DOHH2 (cell line): ENCODE data around the gene CACNA2D3.

Experiments used
- H3F3A ChIP-seq: fragments of 200-600 bp; sonication (generic), shearing (Covaris generic); 2 replicates; pipeline ENCODE4 v1.6.0; 2016; ENCODE audit warnings: antibody characterized with exemption, mild to moderate bottlenecking; ENCODE audit not compliant: control insufficient read depth, insufficient read depth
- H3K27ac ChIP-seq: fragments of 200-600 bp; sonication (generic); 2 replicates; pipeline ENCODE4 v1.5.1; 2014; ENCODE audit warnings: low read depth, mild to moderate bottlenecking, low read length, moderate library complexity
- H3K27me3 ChIP-seq: fragments of 200-600 bp; sonication (generic); 2 replicates; pipeline ENCODE4 v1.6.1; 2014; ENCODE audit warnings: mild to moderate bottlenecking, low read length, mixed read lengths; ENCODE audit not compliant: control insufficient read depth
- H3K36me3 ChIP-seq: fragments of 200-600 bp; sonication (generic); 2 replicates; pipeline ENCODE4 v1.6.1; 2014; ENCODE audit warnings: mild to moderate bottlenecking, low read length, moderate library complexity, mixed read lengths; ENCODE audit not compliant: control insufficient read depth
- H3K4me1 ChIP-seq: fragments of 200-600 bp; sonication (generic); 2 replicates; pipeline ENCODE4 v1.6.1; 2014; ENCODE audit warnings: mild to moderate bottlenecking, low read length, mixed read lengths; ENCODE audit not compliant: control insufficient read depth
- H3K4me2 ChIP-seq: fragments of 200-600 bp; sonication (generic); 2 replicates; pipeline ENCODE4 v1.6.0; 2014; ENCODE audit warnings: mild to moderate bottlenecking, low read length, moderate library complexity
- H3K4me3 ChIP-seq: fragments of 200-600 bp; sonication (generic); 2 replicates; pipeline ENCODE4 v1.5.1; 2014; ENCODE audit warnings: mild to moderate bottlenecking, low read length, mixed read lengths
- H3K79me2 ChIP-seq: fragments of 200-600 bp; sonication (generic); 2 replicates; pipeline ENCODE4 v1.6.1; 2014; ENCODE audit warnings: mild to moderate bottlenecking, low read length, mixed read lengths; ENCODE audit not compliant: control insufficient read depth
- H3K9me2 ChIP-seq: fragments of 200-600 bp; sonication (generic); replicated peaks from 2 replicates; pipeline ENCODE4 v1.6.1; 2014; ENCODE audit warnings: mild to moderate bottlenecking, low read length, mixed read lengths; ENCODE audit not compliant: control insufficient read depth
- H3K9me3 ChIP-seq: fragments of 200-600 bp; sonication (generic); 2 replicates; pipeline ENCODE4 v1.6.1; 2014; ENCODE audit warnings: antibody characterized with exemption, low read length, mixed read lengths; ENCODE audit not compliant: control insufficient read depth, insufficient read depth
- H4K20me1 ChIP-seq: fragments of 200-600 bp; sonication (generic); 2 replicates; pipeline ENCODE4 v1.6.0; 2014; ENCODE audit warnings: low read depth, mild to moderate bottlenecking, antibody characterized with exemption, low read length, moderate library complexity; ENCODE audit not compliant: control insufficient read depth, insufficient read depth
- EZH2phosphoT487 ChIP-seq: fragments of 200-600 bp; sonication (generic); IDR thresholded peaks from 2 replicates; pipeline ENCODE4 v1.6.1; 2017; ENCODE audit warnings: borderline replicate concordance, mild to moderate bottlenecking, antibody characterized with exemption, low read length, moderate library complexity, mixed read lengths
- TF ChIP-seq, protein P1 (sequence below): fragments of 200-600 bp; sonication (generic); IDR thresholded peaks from one replicate; pipeline ENCODE4 v1.5.1; 2014; ENCODE audit warnings: antibody characterized with exemption, mild to moderate bottlenecking, low read depth, low read length; ENCODE audit not compliant: poor library complexity, severe bottlenecking

The CACNA2D3 gene

DNA sequence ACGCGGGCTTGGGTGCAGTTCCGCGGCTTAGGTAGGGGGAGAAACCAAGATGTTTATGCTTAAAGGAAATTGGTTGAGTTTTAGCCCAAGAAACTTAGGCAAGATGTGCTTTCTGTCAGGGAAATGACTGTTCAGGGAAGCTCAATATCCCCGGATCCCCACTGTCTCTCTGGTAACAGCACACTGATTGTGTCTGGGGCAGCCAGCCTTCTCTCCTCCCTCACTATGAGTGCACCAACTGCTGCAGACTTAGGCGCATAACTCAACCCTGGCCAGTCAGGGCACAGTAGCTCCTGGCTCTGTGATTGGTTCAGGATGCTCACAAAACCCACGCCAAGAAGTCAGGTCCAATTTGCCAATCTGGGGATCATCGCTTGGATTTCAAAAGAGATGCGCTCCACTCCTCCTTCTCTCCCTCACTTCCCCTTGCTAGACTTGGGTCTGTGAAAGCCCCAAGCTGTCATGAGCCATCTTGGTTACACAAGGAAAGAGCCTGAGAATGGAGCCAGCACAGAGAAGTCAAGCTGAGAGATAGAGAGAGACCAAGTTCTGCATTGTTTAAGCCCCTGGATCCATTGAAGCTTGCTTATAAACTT, 42.5 kb upstream of the CACNA2D3 start:
- Histone ChIP-seq H3K79me2 (no peaks in the 10 kb centered on the region), H4K20me1 (no peaks in the 10 kb centered on the region), H3K27me3 (no peaks in the 10 kb centered on the region), H3K4me2 (no peak overlapping the region), H3K9me3 (no peaks in the 10 kb centered on the region), H3K36me3 (no peaks in the 10 kb centered on the region), H3F3A (no peaks in the 10 kb centered on the region), H3K9me2 (no peaks in the 10 kb centered on the region), H3K27ac (no peak overlapping the region), H3K4me3 (no peak overlapping the region), H3K4me1 (no peaks in the 10 kb centered on the region)
- no peak for TF ChIP-seq EZH2phosphoT487
- TF ChIP-seq, protein P1, sequence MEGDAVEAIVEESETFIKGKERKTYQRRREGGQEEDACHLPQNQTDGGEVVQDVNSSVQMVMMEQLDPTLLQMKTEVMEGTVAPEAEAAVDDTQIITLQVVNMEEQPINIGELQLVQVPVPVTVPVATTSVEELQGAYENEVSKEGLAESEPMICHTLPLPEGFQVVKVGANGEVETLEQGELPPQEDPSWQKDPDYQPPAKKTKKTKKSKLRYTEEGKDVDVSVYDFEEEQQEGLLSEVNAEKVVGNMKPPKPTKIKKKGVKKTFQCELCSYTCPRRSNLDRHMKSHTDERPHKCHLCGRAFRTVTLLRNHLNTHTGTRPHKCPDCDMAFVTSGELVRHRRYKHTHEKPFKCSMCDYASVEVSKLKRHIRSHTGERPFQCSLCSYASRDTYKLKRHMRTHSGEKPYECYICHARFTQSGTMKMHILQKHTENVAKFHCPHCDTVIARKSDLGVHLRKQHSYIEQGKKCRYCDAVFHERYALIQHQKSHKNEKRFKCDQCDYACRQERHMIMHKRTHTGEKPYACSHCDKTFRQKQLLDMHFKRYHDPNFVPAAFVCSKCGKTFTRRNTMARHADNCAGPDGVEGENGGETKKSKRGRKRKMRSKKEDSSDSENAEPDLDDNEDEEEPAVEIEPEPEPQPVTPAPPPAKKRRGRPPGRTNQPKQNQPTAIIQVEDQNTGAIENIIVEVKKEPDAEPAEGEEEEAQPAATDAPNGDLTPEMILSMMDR: no peak

DNA sequence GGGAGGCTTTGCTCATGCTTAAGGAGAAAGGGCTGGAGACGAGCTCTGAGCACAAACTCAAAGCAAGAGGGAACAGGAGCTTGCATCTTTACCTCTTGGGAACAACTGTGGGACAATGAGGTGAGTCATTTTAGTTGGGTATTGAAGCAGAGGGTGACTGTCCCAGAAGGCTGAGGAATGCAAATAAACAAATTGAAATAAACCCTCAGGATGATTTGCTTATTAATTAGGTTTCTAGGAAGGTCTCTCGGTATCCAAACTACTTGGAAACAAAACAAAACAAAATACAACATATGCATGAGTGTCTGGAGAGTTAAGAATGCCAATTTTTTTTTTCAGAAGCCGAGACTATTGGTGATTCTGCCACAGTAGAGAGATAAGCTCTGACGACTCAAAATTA, 38.4 kb upstream of the CACNA2D3 start:
- no peak overlapping the region for H3K27ac ChIP-seq
- H3K4me3 ChIP-seq: no peak overlapping the region
- H3K79me2 ChIP-seq: no peaks in the 10 kb centered on the region
- H3K9me2 ChIP-seq: no peaks in the 10 kb centered on the region
- H3K27me3 ChIP-seq: no peaks in the 10 kb centered on the region
- H3F3A ChIP-seq: no peaks in the 10 kb centered on the region
- H3K4me1 ChIP-seq: no peaks in the 10 kb centered on the region
- TF ChIP-seq EZH2phosphoT487: no peak
- TF ChIP-seq, protein P1: no peak
- H3K36me3 ChIP-seq: no peaks in the 10 kb centered on the region
- no peaks in the 10 kb centered on the region for H4K20me1 ChIP-seq
- H3K4me2 ChIP-seq: no peak overlapping the region
- no peaks in the 10 kb centered on the region for H3K9me3 ChIP-seq

DNA sequence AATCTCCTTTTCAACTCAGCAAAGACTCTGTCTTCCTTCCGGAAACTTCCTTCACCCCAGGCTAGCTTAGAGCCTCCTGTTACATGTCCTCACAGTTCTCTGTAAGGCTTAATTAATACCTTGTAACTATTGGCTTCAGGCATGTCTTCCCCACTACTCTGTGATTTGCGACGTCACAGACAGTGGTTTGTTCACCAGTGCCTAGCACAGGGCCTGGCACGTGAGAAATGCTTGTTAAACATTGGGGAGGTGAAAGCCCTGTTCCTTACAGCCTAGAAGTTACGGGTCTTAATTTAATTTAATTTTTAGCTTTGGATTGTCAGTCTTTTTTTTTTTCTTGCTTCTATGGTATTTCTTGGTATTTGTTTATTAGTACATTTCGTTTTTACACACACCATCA, 36.4 kb upstream of the CACNA2D3 start:
- Histone ChIP-seq H3K9me2 (no peaks in the 10 kb centered on the region), H3K79me2 (no peaks in the 10 kb centered on the region), H3K4me1 (no peaks in the 10 kb centered on the region), H3K4me2 (no peak overlapping the region), H4K20me1 (no peaks in the 10 kb centered on the region), H3K4me3 (no peak overlapping the region), H3K36me3 (no peaks in the 10 kb centered on the region), H3K27me3 (no peaks in the 10 kb centered on the region), H3K9me3 (no peaks in the 10 kb centered on the region), H3F3A (no peaks in the 10 kb centered on the region), H3K27ac (no peak overlapping the region)
- TF ChIP-seq, protein P1: no peak
- TF ChIP-seq EZH2phosphoT487: no peak
